Measurements from ENCODE around the gene LTBR. TPM values are rescaled to one million over a fixed set of nuclear protein-coding genes. Genes with fewer than 3 reads are reported as not detected.

Gene LTBR
- polyA plus RNA-seq, 1 donor from 2014 or later, result not detected

GRCh38 chr12:6354495-6355393 is 29.2 kb upstream of the LTBR start:
- no peak for TF ChIP-seq EZH2 (IDR thresholded peaks at IDR 0.05; ENCODE audit: borderline replicate concordance, insufficient read depth, low read length, poor library complexity, severe bottlenecking)
- TF ChIP-seq EP300 (conservative IDR thresholded peaks at IDR 0.05; ENCODE audit: poor library complexity, severe bottlenecking), result no peak
- no peak for TF ChIP-seq RAD21 (conservative IDR thresholded peaks at IDR 0.05)
- no peak for TF ChIP-seq REST (IDR thresholded peaks at IDR 0.05; ENCODE audit: borderline replicate concordance)
- TF ChIP-seq MXI1 (conservative IDR thresholded peaks at IDR 0.05; ENCODE audit: poor library complexity, severe bottlenecking), result no peak
- no peak for TF ChIP-seq POLR2AphosphoS5 (IDR thresholded peaks at IDR 0.05)
- no peak for TF ChIP-seq TAF1 (IDR thresholded peaks at IDR 0.05; ENCODE audit: low read depth)
- TF ChIP-seq CTCF (IDR thresholded peaks at IDR 0.05; ENCODE audit: poor library complexity, severe bottlenecking), result no peak
- TF ChIP-seq SMC3 (conservative IDR thresholded peaks at IDR 0.05; ENCODE audit: poor library complexity), result no peak
- no peak overlapping the region for H3K4me3 ChIP-seq (ENCODE audit: low read length)
- no peaks in the 10 kb centered on the region for H3K36me3 ChIP-seq (ENCODE audit: insufficient read depth, low read length)
- H3K9me2 ChIP-seq (ENCODE audit: insufficient read depth, low read length), result no peaks in the 10 kb centered on the region
- H4K20me1 ChIP-seq (ENCODE audit: insufficient read depth), result no peaks in the 10 kb centered on the region
- no peak overlapping the region for H3K9ac ChIP-seq (ENCODE audit: low read length)
- H3K27ac ChIP-seq (ENCODE audit: low read length), result no peak overlapping the region
- no peak overlapping the region for H3K4me2 ChIP-seq (ENCODE audit: low read length)
- H3K27me3 ChIP-seq (ENCODE audit: insufficient read depth, low read depth, low read length), result no peaks in the 10 kb centered on the region
- no peaks in the 10 kb centered on the region for H3K9me3 ChIP-seq (ENCODE audit: low read length)
- H3K79me2 ChIP-seq (replicated peaks; ENCODE audit: insufficient read depth, low read length), result no peaks in the 10 kb centered on the region
- no peaks in the 10 kb centered on the region for H3F3A ChIP-seq (ENCODE audit: insufficient read depth, low read length, poor library complexity, severe bottlenecking)
- H2AFZ ChIP-seq (ENCODE audit: low read depth, low read length), result no peak overlapping the region

GRCh38 chr12:6355491-6356373 is 28.2 kb upstream of the LTBR start:
- Histone ChIP-seq H3K9me3 (ENCODE audit: low read length) (no peaks in the 10 kb centered on the region), H3K9ac (ENCODE audit: low read length) (no peak overlapping the region), H3F3A (ENCODE audit: insufficient read depth, low read length, poor library complexity, severe bottlenecking) (no peaks in the 10 kb centered on the region), H3K9me2 (ENCODE audit: insufficient read depth, low read length) (no peaks in the 10 kb centered on the region), H3K79me2 (replicated peaks; ENCODE audit: insufficient read depth, low read length) (no peaks in the 10 kb centered on the region), H3K36me3 (ENCODE audit: insufficient read depth, low read length) (no peaks in the 10 kb centered on the region), H4K20me1 (ENCODE audit: insufficient read depth) (no peaks in the 10 kb centered on the region), H2AFZ (ENCODE audit: low read depth, low read length) (no peak overlapping the region), H3K27ac (ENCODE audit: low read length) (no peak overlapping the region), H3K27me3 (ENCODE audit: insufficient read depth, low read depth, low read length) (no peaks in the 10 kb centered on the region), H3K4me2 (ENCODE audit: low read length) (no peak overlapping the region), H3K4me3 (ENCODE audit: low read length) (no peak overlapping the region)
- TF ChIP-seq SMC3 (conservative IDR thresholded peaks at IDR 0.05; ENCODE audit: poor library complexity) (no peak), EP300 (conservative IDR thresholded peaks at IDR 0.05; ENCODE audit: poor library complexity, severe bottlenecking) (no peak), MXI1 (conservative IDR thresholded peaks at IDR 0.05; ENCODE audit: poor library complexity, severe bottlenecking) (no peak), TAF1 (IDR thresholded peaks at IDR 0.05; ENCODE audit: low read depth) (no peak), POLR2AphosphoS5 (IDR thresholded peaks at IDR 0.05) (no peak)
